Skeletal muscle satellite cell (primary cell): ENCODE measurements around the gene DAAM2.

ENCODE experiments used
- H3K27me3 ChIP-seq: 2 replicates; pipeline ENCODE4 v1.7.0; 2013; ENCODE audit warnings: low read length; ENCODE audit not compliant: control insufficient read depth, insufficient read depth
- H3K36me3 ChIP-seq: 2 replicates; pipeline ENCODE4 v1.7.0; 2013; ENCODE audit warnings: mild to moderate bottlenecking, control low read depth, low read length; ENCODE audit not compliant: insufficient read depth
- H3K4me1 ChIP-seq: 2 replicates; pipeline ENCODE4 v1.7.0; 2013; ENCODE audit warnings: low read length; ENCODE audit not compliant: control insufficient read depth, insufficient read depth
- H3K4me2 ChIP-seq: 2 replicates; pipeline ENCODE4 v1.7.0; 2013; ENCODE audit warnings: mild to moderate bottlenecking, low read length
- H3K4me3 ChIP-seq: 2 replicates; pipeline ENCODE4 v1.7.0; 2013; ENCODE audit warnings: low read length
- H3K9ac ChIP-seq: 2 replicates; pipeline ENCODE4 v1.7.0; 2013; ENCODE audit warnings: mild to moderate bottlenecking, low read depth, low read length, moderate library complexity
- H3K9me3 ChIP-seq: replicated peaks from 2 replicates; pipeline ENCODE4 v1.7.0; 2013; ENCODE audit warnings: mild to moderate bottlenecking, control low read depth, low read length

The DAAM2 gene

DNA sequence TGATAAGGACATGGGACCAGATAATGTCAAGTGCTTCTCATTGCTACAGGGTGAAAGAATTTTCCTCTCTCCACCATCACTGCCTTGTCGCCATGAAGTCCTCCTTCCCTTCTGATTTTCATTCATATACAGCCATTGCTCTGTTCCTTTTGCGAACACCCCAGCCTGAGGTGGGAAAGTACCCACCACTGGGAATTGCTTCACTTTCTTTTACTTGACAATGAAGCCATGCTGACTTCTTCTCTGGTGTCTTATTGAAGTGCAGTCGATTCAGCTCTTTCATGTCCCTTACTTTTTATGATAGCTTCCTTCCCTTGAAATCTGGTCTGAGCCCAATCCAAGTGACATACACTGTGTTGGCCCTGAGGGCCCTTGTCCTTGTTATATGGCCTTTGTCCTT is 16.2 kb downstream of the DAAM2 start:
- no peaks in the 10 kb centered on the region for H3K27me3 ChIP-seq
- H3K9me3 ChIP-seq: no peaks in the 10 kb centered on the region
- H3K36me3 ChIP-seq: no peaks in the 10 kb centered on the region
- no peak overlapping the region for H3K4me2 ChIP-seq
- no peak overlapping the region for H3K4me3 ChIP-seq
- H3K4me1 ChIP-seq: peaks cover 28% of the 10 kb centered on the region
- H3K9ac ChIP-seq: no peak overlapping the region

DNA sequence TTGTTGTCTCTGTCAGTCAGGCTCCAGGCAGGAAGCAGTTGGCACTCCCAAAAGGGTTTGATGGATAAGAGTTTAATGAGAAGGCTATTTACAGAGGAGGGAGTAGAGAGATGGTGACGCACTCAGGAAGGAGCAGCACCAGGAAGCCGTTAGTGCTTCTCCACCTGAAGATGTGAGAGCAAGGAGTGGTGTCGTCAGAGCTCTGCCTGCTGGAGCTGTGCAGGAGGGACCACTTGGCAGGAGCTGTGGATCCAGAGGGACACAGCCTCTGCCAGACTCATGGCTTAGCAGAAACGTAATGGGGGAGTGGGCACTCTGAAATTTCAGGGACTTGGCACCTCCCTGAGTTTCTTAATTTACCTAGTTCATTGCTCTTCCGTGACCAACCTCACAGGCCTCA is 16.8 kb downstream of the DAAM2 start:
- Histone ChIP-seq H3K4me3 (no peak overlapping the region), H3K27me3 (no peaks in the 10 kb centered on the region), H3K9me3 (no peaks in the 10 kb centered on the region), H3K4me2 (no peak overlapping the region), H3K4me1 (peaks cover 30% of the 10 kb centered on the region), H3K36me3 (no peaks in the 10 kb centered on the region), H3K9ac (no peak overlapping the region)

DNA sequence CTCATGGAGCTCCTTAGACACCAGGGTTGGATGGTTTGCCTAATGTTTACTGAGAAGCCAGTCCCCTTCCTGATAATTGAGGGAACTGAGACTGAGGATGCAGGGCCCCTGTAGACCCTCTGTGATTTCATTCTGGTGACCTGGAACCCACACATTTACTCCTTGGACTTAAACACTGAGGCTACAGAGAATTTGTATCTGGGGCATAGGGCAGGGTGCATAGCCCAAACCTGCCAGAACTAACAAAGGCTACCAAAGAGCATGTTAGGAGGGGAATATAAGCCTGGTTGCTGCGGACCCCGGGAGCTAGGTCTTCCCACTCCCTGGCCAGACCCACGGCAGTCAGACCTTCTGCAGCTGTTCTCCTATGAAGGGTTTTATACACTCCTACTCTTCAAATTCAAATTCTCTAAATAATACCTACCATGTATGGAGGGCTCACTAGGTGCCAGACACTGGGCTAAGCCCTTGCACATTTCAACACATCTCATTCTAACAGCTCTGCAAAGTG is 19.7 kb downstream of the DAAM2 start:
- no peaks in the 10 kb centered on the region for H3K27me3 ChIP-seq
- H3K4me3 ChIP-seq: no peak overlapping the region
- peak overlapping the region; percentile 18 for H3K9ac ChIP-seq
- H3K4me1 ChIP-seq: peaks cover 13% of the 10 kb centered on the region
- no peak overlapping the region for H3K4me2 ChIP-seq
- H3K36me3 ChIP-seq: no peaks in the 10 kb centered on the region
- H3K9me3 ChIP-seq: no peaks in the 10 kb centered on the region

DNA sequence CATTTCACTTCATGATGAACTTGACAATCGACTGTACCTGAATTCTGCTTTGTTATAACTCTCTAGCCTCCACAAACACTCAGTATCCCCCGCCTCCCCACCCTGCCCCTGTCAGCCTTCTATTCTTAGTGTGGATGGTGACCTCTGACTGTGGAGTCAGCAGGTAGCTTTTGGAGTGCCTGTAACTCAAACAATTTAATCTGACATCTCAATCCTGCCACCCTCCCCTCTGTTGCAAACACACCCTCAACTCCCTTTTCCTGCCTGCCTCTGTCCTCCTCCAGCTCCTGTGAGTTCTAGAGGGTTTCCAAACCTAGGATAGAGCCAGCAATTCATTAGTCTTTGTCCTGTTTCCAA is 20.3 kb downstream of the DAAM2 start:
- Histone ChIP-seq H3K27me3 (no peaks in the 10 kb centered on the region), H3K4me2 (peak overlapping the region; percentile 12), H3K9me3 (no peaks in the 10 kb centered on the region), H3K4me3 (no peak overlapping the region), H3K9ac (peak overlapping the region; percentile 18), H3K4me1 (peaks cover 13% of the 10 kb centered on the region), H3K36me3 (no peaks in the 10 kb centered on the region)

DNA sequence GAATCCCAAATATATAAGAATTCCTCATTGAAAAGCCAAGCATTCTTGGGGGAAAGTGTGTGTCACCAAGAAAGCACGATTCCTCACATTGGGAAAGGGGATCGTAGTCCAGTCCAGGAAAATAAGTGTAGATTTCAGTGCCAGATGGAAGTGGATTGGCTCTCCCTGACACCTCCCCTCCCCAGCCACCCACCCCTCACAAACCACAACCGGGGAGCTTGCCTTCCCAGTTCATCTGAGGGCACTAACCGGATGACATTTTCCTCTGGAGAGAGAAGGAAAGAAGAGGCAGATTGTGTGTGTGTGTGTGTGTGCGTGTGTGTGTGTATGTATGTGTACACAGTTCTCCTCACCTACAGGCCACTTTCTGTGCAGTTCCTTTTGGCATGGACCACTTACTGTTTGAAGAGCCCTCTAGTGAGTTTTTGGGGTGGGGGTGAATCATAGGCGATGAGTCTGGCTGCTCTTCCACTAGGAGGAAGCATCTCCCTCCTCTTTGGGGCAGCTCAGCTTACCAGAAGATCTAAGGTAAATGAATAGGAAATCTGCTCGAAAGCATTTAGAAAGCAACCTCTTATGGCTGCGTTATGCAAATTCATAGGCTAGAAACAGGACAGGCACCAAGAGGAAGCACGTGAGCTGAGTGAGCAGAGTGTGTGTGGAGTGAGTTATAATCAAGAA is 20.8 kb downstream of the DAAM2 start:
- Histone ChIP-seq H3K4me2 (peak overlapping the region; percentile 61), H3K4me1 (peaks cover 13% of the 10 kb centered on the region), H3K36me3 (no peaks in the 10 kb centered on the region), H3K9ac (peak overlapping the region; percentile 36), H3K9me3 (no peaks in the 10 kb centered on the region), H3K4me3 (peak overlapping the region; percentile 19), H3K27me3 (no peaks in the 10 kb centered on the region)

DNA sequence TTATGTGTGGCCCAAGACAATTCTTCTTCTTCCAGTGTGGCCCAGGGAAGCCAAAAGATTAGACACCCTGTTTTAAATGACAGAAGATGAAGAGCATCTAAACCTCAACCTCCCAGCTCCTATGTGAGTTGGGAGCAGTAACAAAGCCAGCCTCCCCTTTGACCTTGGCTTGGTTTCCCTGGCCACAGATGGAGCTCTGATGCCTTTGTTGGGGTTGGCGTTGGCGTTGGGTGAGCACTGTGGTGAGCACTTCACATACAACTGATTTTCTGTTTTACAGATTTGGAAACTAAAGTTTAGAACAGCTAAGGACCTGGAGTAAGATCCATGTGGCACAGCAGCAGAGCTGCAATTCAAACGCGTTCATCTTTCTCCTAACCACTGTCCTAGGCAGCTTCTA is 22.1 kb downstream of the DAAM2 start:
- H3K27me3 ChIP-seq: no peaks in the 10 kb centered on the region
- no peak overlapping the region for H3K4me2 ChIP-seq
- no peak overlapping the region for H3K4me3 ChIP-seq
- H3K4me1 ChIP-seq: peaks cover 24% of the 10 kb centered on the region
- H3K9me3 ChIP-seq: no peaks in the 10 kb centered on the region
- no peak overlapping the region for H3K9ac ChIP-seq
- H3K36me3 ChIP-seq: no peaks in the 10 kb centered on the region

DNA sequence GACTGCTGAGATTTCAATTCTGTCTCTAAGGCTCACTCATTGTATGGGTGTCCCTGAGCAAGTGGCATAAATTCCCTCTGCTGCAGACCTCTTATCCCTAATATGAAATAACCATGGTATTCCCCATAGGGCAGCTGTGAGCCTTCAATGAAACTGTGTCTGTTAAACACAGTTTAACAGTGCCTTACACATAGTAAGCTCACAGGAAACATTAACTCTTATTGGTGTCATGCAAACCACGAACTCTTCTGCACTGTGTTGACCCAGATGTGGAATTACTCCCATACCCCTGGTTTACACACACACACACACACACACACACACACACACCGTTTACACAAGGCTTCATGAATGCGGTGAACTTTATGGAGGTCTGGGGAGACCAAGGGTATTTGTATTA is 23.2 kb downstream of the DAAM2 start:
- H3K9ac ChIP-seq: no peak overlapping the region
- H3K36me3 ChIP-seq: no peaks in the 10 kb centered on the region
- no peak overlapping the region for H3K4me2 ChIP-seq
- H3K27me3 ChIP-seq: no peaks in the 10 kb centered on the region
- H3K4me1 ChIP-seq: peaks cover 30% of the 10 kb centered on the region
- H3K9me3 ChIP-seq: no peaks in the 10 kb centered on the region
- H3K4me3 ChIP-seq: no peak overlapping the region

DNA sequence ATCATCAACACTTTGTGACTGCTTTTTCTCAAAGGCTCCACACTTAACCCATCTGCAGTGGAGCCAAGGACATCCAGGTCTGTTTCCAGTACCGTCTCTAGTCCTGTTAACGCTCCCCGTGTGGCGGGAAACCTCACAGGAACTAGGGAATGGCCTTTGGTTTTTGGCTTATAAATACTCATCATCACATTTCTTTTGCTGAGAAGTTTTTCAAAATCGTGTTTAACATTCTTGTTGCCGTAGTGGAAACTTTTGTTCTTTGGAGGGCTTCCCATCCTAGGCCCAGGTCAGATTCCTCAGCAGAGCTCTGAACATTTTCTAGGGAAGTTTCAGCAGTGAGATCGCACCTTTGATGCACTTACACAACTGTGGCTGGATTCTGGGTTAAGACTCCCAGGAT is 24.6 kb downstream of the DAAM2 start:
- peaks cover 33% of the 10 kb centered on the region for H3K4me1 ChIP-seq
- no peak overlapping the region for H3K4me3 ChIP-seq
- H3K4me2 ChIP-seq: no peak overlapping the region
- H3K9me3 ChIP-seq: no peaks in the 10 kb centered on the region
- H3K9ac ChIP-seq: no peak overlapping the region
- no peaks in the 10 kb centered on the region for H3K27me3 ChIP-seq
- no peaks in the 10 kb centered on the region for H3K36me3 ChIP-seq

DNA sequence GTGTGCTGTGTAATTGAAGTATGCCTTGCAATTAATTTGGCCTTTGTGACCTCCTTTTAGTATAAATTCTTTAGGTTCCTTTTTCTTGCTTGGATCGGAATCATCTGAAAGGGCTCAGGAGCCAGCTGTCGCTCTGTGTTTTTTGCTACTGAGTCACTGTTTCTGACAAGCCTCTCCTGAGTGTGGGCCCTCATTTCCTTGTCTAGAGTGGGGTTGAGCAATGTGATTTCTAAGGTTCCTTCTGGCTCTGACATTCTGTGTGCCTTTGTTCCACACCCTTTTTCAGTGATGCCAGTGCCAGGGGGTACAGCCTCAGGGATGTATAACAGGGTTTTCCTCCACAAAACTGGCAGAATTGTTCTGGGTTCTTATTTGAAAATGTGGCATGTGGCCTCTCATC is 26.5 kb downstream of the DAAM2 start:
- H3K9ac ChIP-seq: peak overlapping the region; percentile 68
- H3K4me1 ChIP-seq: peaks cover 30% of the 10 kb centered on the region

DNA sequence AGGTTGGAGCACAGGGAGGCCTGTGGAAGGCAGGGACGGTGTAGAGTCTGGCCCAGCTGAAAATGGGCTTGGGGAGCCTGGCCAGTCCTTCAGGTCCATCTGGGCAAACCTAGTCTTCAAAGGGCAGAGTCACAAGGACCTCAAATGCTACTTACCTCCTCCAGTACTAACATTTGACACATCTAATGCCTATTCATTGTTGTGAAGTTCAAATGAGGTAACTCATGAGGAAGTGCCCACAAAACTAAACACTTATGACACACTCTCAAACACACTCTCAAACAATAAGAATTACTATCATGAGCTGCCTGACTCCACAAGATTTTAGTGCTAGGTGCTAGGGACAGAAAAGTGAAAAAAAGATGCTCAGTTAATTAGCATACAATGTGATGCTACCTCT is 27.1 kb downstream of the DAAM2 start:
- peak overlapping the region; percentile 68 for H3K9ac ChIP-seq

More for the DNA sequence above, 26.5 kb downstream of the DAAM2 start:
- Histone ChIP-seq H3K9me3 (no peaks in the 10 kb centered on the region), H3K36me3 (no peaks in the 10 kb centered on the region), H3K27me3 (no peaks in the 10 kb centered on the region), H3K4me3 (peak overlapping the region; percentile 53), H3K4me2 (peak overlapping the region; percentile 66)

DNA sequence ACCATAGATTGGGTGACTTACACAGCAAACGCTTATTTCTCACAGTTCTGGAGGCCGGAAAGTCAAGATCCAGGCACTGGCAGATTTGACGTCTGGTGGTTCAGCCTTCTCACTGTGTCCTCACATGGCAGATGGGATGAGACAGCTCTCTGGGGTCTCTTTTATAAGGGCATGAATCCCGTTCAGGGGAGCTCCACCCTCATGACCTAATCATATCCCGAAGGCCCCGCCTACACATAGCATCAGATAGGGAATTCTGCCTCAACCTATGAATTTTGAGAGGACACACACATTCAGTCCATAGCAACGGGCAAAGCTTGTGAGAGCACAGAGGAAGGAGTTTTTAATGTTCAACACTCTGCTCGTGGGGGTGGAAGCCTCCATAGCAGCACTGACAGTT is 27.5 kb downstream of the DAAM2 start:
- H3K36me3 ChIP-seq: no peaks in the 10 kb centered on the region
- H3K4me1 ChIP-seq: peaks cover 39% of the 10 kb centered on the region
- H3K4me2 ChIP-seq: peak overlapping the region; percentile 66
- H3K9me3 ChIP-seq: no peaks in the 10 kb centered on the region
- no peaks in the 10 kb centered on the region for H3K27me3 ChIP-seq
- H3K9ac ChIP-seq: peak overlapping the region; percentile 68
- H3K4me3 ChIP-seq: peak overlapping the region; percentile 53

More for the DNA sequence above, 27.1 kb downstream of the DAAM2 start:
- H3K4me1 ChIP-seq: peaks cover 35% of the 10 kb centered on the region
- H3K4me3 ChIP-seq: peak overlapping the region; percentile 53
- H3K27me3 ChIP-seq: no peaks in the 10 kb centered on the region
- no peaks in the 10 kb centered on the region for H3K9me3 ChIP-seq
- H3K4me2 ChIP-seq: peak overlapping the region; percentile 66
- no peaks in the 10 kb centered on the region for H3K36me3 ChIP-seq

DNA sequence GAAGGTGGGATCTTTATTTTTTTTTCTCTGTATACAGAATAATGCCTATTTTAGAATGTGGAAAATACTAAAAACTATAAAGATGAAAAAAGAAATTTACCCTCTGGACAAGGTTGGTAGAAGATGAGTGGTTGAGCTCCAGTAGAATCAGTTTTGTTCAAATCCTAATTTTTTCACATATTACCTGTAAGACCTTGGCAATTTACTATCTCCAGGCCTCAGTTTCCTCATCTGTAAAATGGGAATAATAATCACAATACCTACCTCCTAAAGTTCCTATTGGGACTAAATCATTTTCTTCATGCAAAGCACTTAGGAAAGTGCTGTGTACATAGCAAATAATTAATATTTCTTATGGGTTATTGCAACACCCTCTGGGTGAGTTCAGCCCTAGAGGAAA is 28.4 kb downstream of the DAAM2 start:
- H3K9me3 ChIP-seq: no peaks in the 10 kb centered on the region
- H3K27me3 ChIP-seq: no peaks in the 10 kb centered on the region
- H3K4me2 ChIP-seq: peak overlapping the region; percentile 74
- H3K9ac ChIP-seq: peak overlapping the region; percentile 83
- peak overlapping the region; percentile 70 for H3K4me3 ChIP-seq
- H3K4me1 ChIP-seq: peaks cover 40% of the 10 kb centered on the region
- no peaks in the 10 kb centered on the region for H3K36me3 ChIP-seq
